Measurements from ENCODE around the gene ARHGAP23. TPM values are rescaled to one million over a fixed set of nuclear protein-coding genes. Genes with fewer than 3 reads are reported as not detected.

The ARHGAP23 gene
- total RNA-seq, 1 experiment from 2014 or later, result 97.9 TPM

DNA sequence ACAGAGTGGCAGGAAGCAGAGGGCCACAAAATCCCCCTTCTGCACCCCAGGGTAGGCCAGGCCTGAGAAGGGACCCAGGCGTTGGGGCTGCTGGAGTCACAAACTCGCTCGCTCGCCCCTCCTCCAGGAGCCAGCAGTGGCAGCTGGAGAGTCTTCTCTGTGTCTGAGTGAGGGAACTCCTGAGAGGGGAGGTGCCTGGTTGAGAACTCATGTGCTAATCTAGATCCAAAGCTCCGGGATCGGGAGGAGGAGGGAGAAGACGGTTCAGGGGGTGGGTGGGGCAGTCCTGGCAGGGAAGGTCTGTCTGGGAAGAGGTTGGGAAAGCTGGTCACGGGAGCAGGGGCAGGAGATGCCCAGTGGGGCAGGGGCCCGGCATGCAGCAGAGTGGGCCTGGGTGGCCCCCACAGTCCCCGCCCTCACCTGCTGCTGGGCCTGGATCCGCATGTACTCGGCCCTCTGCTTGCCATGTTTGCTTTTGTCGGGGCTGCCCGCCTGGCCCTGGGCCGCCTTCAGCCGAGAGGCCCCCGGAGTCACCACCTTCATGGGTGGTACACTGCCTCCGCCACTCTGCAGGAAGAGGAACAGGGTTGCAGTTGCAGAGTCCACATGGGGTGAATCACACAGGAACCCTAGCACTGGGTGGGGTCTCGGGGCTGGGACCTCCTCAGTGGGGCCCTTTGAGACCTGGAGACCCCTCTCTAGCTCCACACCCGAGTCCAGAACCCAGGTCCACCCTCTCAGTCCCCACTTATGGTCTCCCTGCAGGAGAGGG, 115.3 kb downstream of the ARHGAP23 start:
- no peaks in the 10 kb centered on the region for H4K20me1 ChIP-seq (ENCODE audit: control insufficient read depth, insufficient read depth, insufficient read length)
- H3K9me3 ChIP-seq (ENCODE audit: control insufficient read depth, low read depth, low read length), result no peaks in the 10 kb centered on the region
- no peak overlapping the region for H2BK5ac ChIP-seq (ENCODE audit: insufficient read length, low read length)
- TF ChIP-seq, protein P1, sequence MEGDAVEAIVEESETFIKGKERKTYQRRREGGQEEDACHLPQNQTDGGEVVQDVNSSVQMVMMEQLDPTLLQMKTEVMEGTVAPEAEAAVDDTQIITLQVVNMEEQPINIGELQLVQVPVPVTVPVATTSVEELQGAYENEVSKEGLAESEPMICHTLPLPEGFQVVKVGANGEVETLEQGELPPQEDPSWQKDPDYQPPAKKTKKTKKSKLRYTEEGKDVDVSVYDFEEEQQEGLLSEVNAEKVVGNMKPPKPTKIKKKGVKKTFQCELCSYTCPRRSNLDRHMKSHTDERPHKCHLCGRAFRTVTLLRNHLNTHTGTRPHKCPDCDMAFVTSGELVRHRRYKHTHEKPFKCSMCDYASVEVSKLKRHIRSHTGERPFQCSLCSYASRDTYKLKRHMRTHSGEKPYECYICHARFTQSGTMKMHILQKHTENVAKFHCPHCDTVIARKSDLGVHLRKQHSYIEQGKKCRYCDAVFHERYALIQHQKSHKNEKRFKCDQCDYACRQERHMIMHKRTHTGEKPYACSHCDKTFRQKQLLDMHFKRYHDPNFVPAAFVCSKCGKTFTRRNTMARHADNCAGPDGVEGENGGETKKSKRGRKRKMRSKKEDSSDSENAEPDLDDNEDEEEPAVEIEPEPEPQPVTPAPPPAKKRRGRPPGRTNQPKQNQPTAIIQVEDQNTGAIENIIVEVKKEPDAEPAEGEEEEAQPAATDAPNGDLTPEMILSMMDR (conservative IDR thresholded peaks at IDR 0.05), result no peak
- H3K18ac ChIP-seq (ENCODE audit: insufficient read length, low read depth, low read length), result no peak overlapping the region
- H4K8ac ChIP-seq (replicated peaks; ENCODE audit: insufficient read length, low read depth, low read length), result no peak overlapping the region
- no peak overlapping the region for H3K27ac ChIP-seq (ENCODE audit: insufficient read length, low read depth, low read length)
- H2AFZ ChIP-seq (ENCODE audit: low read length), result no peak overlapping the region
- WGBS (ENCODE audit: extremely low coverage, insufficient read length, low lambda C conversion rate), result no CpG with 5 or more reads among the region's 20 CpGs
- no peak overlapping the region for H2BK20ac ChIP-seq (ENCODE audit: low read depth, low read length, poor library complexity, severe bottlenecking)
- H4K5ac ChIP-seq (ENCODE audit: insufficient read length, low read depth, low read length), result no peak overlapping the region
- peaks cover 18 to 34% of the 10 kb centered on the region in 2 experiments for H3K4me1 Mint-ChIP-seq
- H2BK120ac ChIP-seq (ENCODE audit: low read depth, low read length, poor library complexity, severe bottlenecking), result no peak overlapping the region
- no peaks in the 10 kb centered on the region for H3K79me1 ChIP-seq (ENCODE audit: insufficient read depth, low read depth, low read length, poor library complexity, severe bottlenecking)
- H3K4me3 Mint-ChIP-seq, result no peak overlapping the region
- no peaks in the 10 kb centered on the region for H3K9me3 Mint-ChIP-seq
- no peaks in the 10 kb centered on the region for H3K27me3 ChIP-seq (ENCODE audit: insufficient read depth, low read length)
- H2BK15ac ChIP-seq (ENCODE audit: low read depth, low read length), result no peak overlapping the region
- H3K79me2 ChIP-seq (ENCODE audit: insufficient read depth, low read length), result no peaks in the 10 kb centered on the region
- H2AK5ac ChIP-seq (ENCODE audit: insufficient read length, low read length), result no peak overlapping the region
- H2BK12ac ChIP-seq (ENCODE audit: insufficient read length, low read depth, low read length), result no peak overlapping the region
- H3K14ac ChIP-seq (ENCODE audit: insufficient read depth, low read length), result no peak overlapping the region; the same call in 1 of the 2 replicates
- H3K56ac ChIP-seq (ENCODE audit: insufficient read length, low read depth, low read length), result no peak overlapping the region
- no peaks in the 10 kb centered on the region for H3K23me2 ChIP-seq (ENCODE audit: insufficient read length, low read depth, low read length, poor library complexity, severe bottlenecking)
- no peak overlapping the region for H3K9ac ChIP-seq (ENCODE audit: extremely low read depth, insufficient read length, low read length)
- no peaks in the 10 kb centered on the region; a peak in 2 of 7 replicates for H3K36me3 Mint-ChIP-seq (ENCODE audit: insufficient read depth in 1 of 3, low read depth in 3 of 3)
- no peak overlapping the region for H3K4ac ChIP-seq (ENCODE audit: low read depth, low read length)
- DNase-seq, result no peak
- no peak overlapping the region for H3T11ph ChIP-seq (ENCODE audit: low read length)
- H4K91ac ChIP-seq (ENCODE audit: insufficient read length, low read depth, low read length), result no peak overlapping the region
- 0 out of 7 replicates have a peak overlapping the region, but pooled peaks of 1 of the 3 experiments have one; percentile 48 for H3K27ac Mint-ChIP-seq
- no peak overlapping the region for H3K4me2 ChIP-seq (ENCODE audit: insufficient read depth, insufficient read length, low read length)
- peaks cover 9% of the 10 kb centered on the region for H3K27me3 Mint-ChIP-seq (ENCODE audit: low read depth)
- no peaks in the 10 kb centered on the region for H3K4me1 ChIP-seq (ENCODE audit: insufficient read depth, low read length)
- no peak overlapping the region for H3K23ac ChIP-seq (ENCODE audit: insufficient read length, low read depth, low read length)
